ENCODE results near the gene ARPP21. TPM values are rescaled to one million over a fixed set of nuclear protein-coding genes. Genes with fewer than 3 reads are reported as not detected.

ARPP21 gene
- total RNA-seq, 2 donors from 2014 or later = not detected

GRCh38 chr3:35624698-35625097 is 14.6 kb upstream of the ARPP21 start:
- Histone ChIP-seq H3K4me1 (no peaks in the 10 kb centered on the region), H3K27me3 (no peaks in the 10 kb centered on the region), H3K9me3 (no peaks in the 10 kb centered on the region), H3K36me3 (no peaks in the 10 kb centered on the region), H3K27ac (no peak overlapping the region), H3K4me3 (no peak overlapping the region)
- TF ChIP-seq CTCF (IDR thresholded peaks at IDR 0.05) = no peak
- DNase-seq (ENCODE audit: low spot score) = no peak

- TF ChIP-seq CTCF (IDR thresholded peaks at IDR 0.05) = no peak
- Histone ChIP-seq H3K9me3 (no peaks in the 10 kb centered on the region), H3K27ac (no peak overlapping the region), H3K4me3 (no peak overlapping the region), H3K27me3 (no peaks in the 10 kb centered on the region), H3K36me3 (no peaks in the 10 kb centered on the region), H3K4me1 (no peaks in the 10 kb centered on the region)
- DNase-seq (ENCODE audit: low spot score) = no peak
Observed at GRCh38 chr3:35633332-35634124, 5.8 kb upstream of the ARPP21 start.

GRCh38 chr3:35635407-35635806 is 3.9 kb upstream of the ARPP21 start:
- TF ChIP-seq CTCF (IDR thresholded peaks at IDR 0.05) = no peak
- peaks cover 0 to 17% of the 10 kb centered on the region in 2 donors for H3K27me3 ChIP-seq
- H3K4me1 ChIP-seq = peaks cover 0 to 14% of the 10 kb centered on the region in 2 donors

GRCh38 chr3:35635926-35636683 is 3.2 kb upstream of the ARPP21 start:
- Histone ChIP-seq H3K36me3 (no peaks in the 10 kb centered on the region), H3K27me3 (peaks cover 0 to 19% of the 10 kb centered on the region in 2 donors), H3K27ac (no peak overlapping the region), H3K9me3 (no peaks in the 10 kb centered on the region), H3K4me3 (no peak overlapping the region), H3K4me1 (peaks cover 0 to 14% of the 10 kb centered on the region in 2 donors)
- no peak for TF ChIP-seq CTCF (IDR thresholded peaks at IDR 0.05)
- DNase-seq (ENCODE audit: low spot score) = no peak

More at GRCh38 chr3:35635407-35635806, 3.9 kb upstream of the ARPP21 start:
- no peak overlapping the region for H3K27ac ChIP-seq
- H3K36me3 ChIP-seq = no peaks in the 10 kb centered on the region
- no peaks in the 10 kb centered on the region for H3K9me3 ChIP-seq
- DNase-seq (ENCODE audit: low spot score) = no peak
- no peak overlapping the region for H3K4me3 ChIP-seq

GRCh38 chr3:35638251-35638979 is 910 bp upstream of the ARPP21 start:
- H3K9me3 ChIP-seq = no peaks in the 10 kb centered on the region
- no peaks in the 10 kb centered on the region for H3K36me3 ChIP-seq
- no peak overlapping the region for H3K4me3 ChIP-seq
- TF ChIP-seq CTCF (IDR thresholded peaks at IDR 0.05) = no peak
- no peak for DNase-seq (ENCODE audit: low spot score)
- no peak overlapping the region for H3K27ac ChIP-seq
- peaks cover 0 to 14% of the 10 kb centered on the region in 2 donors for H3K4me1 ChIP-seq
- peaks cover 0 to 23% of the 10 kb centered on the region in 2 donors for H3K27me3 ChIP-seq

Data from right atrium auricular region (tissue), 2 donors.